Measurements from ENCODE around the gene DPEP1.

DNA sequence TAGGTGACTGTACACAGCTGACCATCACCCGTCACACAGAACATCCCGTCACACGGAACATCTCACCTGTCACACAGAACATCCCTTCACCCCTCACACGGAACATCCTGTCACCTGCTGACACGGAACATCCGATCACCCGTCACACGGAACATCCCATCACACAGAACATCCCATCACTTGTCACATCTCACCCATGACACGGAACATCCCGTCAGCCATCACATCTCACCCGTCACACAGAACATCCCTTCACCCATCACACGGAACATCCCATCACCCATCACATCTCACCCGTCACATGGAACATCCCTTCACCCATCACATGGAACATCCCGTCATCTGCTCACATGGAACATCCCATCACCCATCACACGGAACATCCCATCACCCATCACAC, 34.1 kb upstream of the DPEP1 start:
- TF ChIP-seq, protein P1, sequence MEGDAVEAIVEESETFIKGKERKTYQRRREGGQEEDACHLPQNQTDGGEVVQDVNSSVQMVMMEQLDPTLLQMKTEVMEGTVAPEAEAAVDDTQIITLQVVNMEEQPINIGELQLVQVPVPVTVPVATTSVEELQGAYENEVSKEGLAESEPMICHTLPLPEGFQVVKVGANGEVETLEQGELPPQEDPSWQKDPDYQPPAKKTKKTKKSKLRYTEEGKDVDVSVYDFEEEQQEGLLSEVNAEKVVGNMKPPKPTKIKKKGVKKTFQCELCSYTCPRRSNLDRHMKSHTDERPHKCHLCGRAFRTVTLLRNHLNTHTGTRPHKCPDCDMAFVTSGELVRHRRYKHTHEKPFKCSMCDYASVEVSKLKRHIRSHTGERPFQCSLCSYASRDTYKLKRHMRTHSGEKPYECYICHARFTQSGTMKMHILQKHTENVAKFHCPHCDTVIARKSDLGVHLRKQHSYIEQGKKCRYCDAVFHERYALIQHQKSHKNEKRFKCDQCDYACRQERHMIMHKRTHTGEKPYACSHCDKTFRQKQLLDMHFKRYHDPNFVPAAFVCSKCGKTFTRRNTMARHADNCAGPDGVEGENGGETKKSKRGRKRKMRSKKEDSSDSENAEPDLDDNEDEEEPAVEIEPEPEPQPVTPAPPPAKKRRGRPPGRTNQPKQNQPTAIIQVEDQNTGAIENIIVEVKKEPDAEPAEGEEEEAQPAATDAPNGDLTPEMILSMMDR (IDR thresholded peaks at IDR 0.05), result no peak
- TF ChIP-seq, protein P2, sequence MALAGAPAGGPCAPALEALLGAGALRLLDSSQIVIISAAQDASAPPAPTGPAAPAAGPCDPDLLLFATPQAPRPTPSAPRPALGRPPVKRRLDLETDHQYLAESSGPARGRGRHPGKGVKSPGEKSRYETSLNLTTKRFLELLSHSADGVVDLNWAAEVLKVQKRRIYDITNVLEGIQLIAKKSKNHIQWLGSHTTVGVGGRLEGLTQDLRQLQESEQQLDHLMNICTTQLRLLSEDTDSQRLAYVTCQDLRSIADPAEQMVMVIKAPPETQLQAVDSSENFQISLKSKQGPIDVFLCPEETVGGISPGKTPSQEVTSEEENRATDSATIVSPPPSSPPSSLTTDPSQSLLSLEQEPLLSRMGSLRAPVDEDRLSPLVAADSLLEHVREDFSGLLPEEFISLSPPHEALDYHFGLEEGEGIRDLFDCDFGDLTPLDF (CRISPR knock-in tag; IDR thresholded peaks at IDR 0.05), result no peak
- TF ChIP-seq TEAD4 (CRISPR knock-in tag; IDR thresholded peaks at IDR 0.05), result no peak
- no peak for TF ChIP-seq MYBL2 (CRISPR knock-in tag; IDR thresholded peaks at IDR 0.05)
- no peak for TF ChIP-seq STAT6 (CRISPR knock-in tag; conservative IDR thresholded peaks at IDR 0.05; ENCODE audit: low read depth)
- TF ChIP-seq E2F5 (CRISPR knock-in tag; IDR thresholded peaks at IDR 0.05), result no peak
- no peak for TF ChIP-seq ETV6 (CRISPR knock-in tag; IDR thresholded peaks at IDR 0.05)
- no peak for TF ChIP-seq NR2C2 (CRISPR knock-in tag; IDR thresholded peaks at IDR 0.05)
- TF ChIP-seq JUN (CRISPR knock-in tag; IDR thresholded peaks at IDR 0.05), result no peak
- TF ChIP-seq, protein P3, sequence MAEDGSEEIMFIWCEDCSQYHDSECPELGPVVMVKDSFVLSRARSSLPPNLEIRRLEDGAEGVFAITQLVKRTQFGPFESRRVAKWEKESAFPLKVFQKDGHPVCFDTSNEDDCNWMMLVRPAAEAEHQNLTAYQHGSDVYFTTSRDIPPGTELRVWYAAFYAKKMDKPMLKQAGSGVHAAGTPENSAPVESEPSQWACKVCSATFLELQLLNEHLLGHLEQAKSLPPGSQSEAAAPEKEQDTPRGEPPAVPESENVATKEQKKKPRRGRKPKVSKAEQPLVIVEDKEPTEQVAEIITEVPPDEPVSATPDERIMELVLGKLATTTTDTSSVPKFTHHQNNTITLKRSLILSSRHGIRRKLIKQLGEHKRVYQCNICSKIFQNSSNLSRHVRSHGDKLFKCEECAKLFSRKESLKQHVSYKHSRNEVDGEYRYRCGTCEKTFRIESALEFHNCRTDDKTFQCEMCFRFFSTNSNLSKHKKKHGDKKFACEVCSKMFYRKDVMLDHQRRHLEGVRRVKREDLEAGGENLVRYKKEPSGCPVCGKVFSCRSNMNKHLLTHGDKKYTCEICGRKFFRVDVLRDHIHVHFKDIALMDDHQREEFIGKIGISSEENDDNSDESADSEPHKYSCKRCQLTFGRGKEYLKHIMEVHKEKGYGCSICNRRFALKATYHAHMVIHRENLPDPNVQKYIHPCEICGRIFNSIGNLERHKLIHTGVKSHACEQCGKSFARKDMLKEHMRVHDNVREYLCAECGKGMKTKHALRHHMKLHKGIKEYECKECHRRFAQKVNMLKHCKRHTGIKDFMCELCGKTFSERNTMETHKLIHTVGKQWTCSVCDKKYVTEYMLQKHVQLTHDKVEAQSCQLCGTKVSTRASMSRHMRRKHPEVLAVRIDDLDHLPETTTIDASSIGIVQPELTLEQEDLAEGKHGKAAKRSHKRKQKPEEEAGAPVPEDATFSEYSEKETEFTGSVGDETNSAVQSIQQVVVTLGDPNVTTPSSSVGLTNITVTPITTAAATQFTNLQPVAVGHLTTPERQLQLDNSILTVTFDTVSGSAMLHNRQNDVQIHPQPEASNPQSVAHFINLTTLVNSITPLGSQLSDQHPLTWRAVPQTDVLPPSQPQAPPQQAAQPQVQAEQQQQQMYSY (CRISPR knock-in tag; IDR thresholded peaks at IDR 0.05), result no peak

Measured in WTC11 (cell line).